Measurements from ENCODE around the gene EFHC2. TPM values are rescaled to one million over a fixed set of nuclear protein-coding genes. Genes with fewer than 3 reads are reported as not detected.

Gene EFHC2
- total and polyA plus RNA-seq, 4 donors: 0.08 to 0.56 TPM; not detected in 2

DNA sequence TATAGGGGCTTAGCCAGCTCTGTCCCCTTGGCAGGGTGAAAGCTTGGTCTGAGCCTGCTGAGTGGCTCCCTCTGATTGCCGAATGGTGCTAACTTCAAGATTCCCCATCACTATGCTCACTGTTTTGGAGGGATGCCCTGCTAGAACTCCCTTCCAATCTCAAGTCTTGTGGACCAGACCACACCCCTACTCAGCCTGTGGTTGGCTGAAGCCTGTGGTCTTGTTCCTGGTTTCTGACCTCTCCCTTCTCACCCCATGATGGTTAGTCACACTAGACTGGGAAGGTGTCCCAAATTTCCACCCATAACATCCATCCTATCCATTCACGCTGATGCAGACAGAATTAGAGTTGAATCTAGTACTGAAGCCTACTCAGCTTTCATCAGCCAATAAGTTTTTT is 185.6 kb downstream of the EFHC2 start:
- 87% methylated on average over 2 of the region's 2 CpGs for WGBS
- Histone ChIP-seq H3K4me1 (ENCODE audit: control insufficient read depth in 4 of 4, insufficient read depth in 4 of 4, low read length in 3 of 4) (no peaks in the 10 kb centered on the region), H3K27ac (ENCODE audit: low read depth in 1 of 2, low read length in 2 of 2) (no peak overlapping the region), H3K9ac (ENCODE audit: low read depth in 1 of 2, low read length in 2 of 2) (no peak overlapping the region), H3K4me3 (ENCODE audit: low read depth in 1 of 3, low read length in 3 of 3) (no peak overlapping the region), H3K27me3 (ENCODE audit: control insufficient read depth in 4 of 4, insufficient read depth in 4 of 4, low read length in 3 of 4) (peaks cover 0 to 2% (median 0%) of the 10 kb centered on the region in 4 donors), H3K9me3 (ENCODE audit: control insufficient read depth in 4 of 4, low read length in 3 of 4) (no peaks in the 10 kb centered on the region), H3K36me3 (ENCODE audit: control insufficient read depth in 4 of 4, insufficient read depth in 3 of 4, low read depth in 1 of 4, low read length in 3 of 4) (no peaks in the 10 kb centered on the region)
- no peak for DNase-seq (ENCODE audit: low spot score)
- TF ChIP-seq, protein P1, sequence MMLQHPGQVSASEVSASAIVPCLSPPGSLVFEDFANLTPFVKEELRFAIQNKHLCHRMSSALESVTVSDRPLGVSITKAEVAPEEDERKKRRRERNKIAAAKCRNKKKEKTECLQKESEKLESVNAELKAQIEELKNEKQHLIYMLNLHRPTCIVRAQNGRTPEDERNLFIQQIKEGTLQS (IDR thresholded peaks at IDR 0.05): no peak
- TF ChIP-seq, protein P2, sequence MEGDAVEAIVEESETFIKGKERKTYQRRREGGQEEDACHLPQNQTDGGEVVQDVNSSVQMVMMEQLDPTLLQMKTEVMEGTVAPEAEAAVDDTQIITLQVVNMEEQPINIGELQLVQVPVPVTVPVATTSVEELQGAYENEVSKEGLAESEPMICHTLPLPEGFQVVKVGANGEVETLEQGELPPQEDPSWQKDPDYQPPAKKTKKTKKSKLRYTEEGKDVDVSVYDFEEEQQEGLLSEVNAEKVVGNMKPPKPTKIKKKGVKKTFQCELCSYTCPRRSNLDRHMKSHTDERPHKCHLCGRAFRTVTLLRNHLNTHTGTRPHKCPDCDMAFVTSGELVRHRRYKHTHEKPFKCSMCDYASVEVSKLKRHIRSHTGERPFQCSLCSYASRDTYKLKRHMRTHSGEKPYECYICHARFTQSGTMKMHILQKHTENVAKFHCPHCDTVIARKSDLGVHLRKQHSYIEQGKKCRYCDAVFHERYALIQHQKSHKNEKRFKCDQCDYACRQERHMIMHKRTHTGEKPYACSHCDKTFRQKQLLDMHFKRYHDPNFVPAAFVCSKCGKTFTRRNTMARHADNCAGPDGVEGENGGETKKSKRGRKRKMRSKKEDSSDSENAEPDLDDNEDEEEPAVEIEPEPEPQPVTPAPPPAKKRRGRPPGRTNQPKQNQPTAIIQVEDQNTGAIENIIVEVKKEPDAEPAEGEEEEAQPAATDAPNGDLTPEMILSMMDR (IDR thresholded peaks at IDR 0.05; ENCODE audit: low read depth, low read length, missing input control): no peak
- TF ChIP-seq SP1 (IDR thresholded peaks at IDR 0.05) (no peak), EGR1 (IDR thresholded peaks at IDR 0.05; ENCODE audit: low read depth in 2 of 2) (no peak), FOXA1 (IDR thresholded peaks at IDR 0.05) (no peak), YY1 (IDR thresholded peaks at IDR 0.05) (no peak), GABPA (IDR thresholded peaks at IDR 0.05 in 1 of 2, conservative IDR thresholded peaks at IDR 0.05 in 1 of 2) (no peak), HNF4G (IDR thresholded peaks at IDR 0.05) (no peak), TAF1 (conservative IDR thresholded peaks at IDR 0.05) (no peak), NR2F2 (IDR thresholded peaks at IDR 0.05) (no peak), RXRA (IDR thresholded peaks at IDR 0.05) (no peak), RAD21 (IDR thresholded peaks at IDR 0.05) (no peak), FOXA2 (IDR thresholded peaks at IDR 0.05) (no peak)
- TF ChIP-seq, protein P3, sequence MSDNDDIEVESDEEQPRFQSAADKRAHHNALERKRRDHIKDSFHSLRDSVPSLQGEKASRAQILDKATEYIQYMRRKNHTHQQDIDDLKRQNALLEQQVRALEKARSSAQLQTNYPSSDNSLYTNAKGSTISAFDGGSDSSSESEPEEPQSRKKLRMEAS (IDR thresholded peaks at IDR 0.05): no peak
- TF ChIP-seq, protein P4, sequence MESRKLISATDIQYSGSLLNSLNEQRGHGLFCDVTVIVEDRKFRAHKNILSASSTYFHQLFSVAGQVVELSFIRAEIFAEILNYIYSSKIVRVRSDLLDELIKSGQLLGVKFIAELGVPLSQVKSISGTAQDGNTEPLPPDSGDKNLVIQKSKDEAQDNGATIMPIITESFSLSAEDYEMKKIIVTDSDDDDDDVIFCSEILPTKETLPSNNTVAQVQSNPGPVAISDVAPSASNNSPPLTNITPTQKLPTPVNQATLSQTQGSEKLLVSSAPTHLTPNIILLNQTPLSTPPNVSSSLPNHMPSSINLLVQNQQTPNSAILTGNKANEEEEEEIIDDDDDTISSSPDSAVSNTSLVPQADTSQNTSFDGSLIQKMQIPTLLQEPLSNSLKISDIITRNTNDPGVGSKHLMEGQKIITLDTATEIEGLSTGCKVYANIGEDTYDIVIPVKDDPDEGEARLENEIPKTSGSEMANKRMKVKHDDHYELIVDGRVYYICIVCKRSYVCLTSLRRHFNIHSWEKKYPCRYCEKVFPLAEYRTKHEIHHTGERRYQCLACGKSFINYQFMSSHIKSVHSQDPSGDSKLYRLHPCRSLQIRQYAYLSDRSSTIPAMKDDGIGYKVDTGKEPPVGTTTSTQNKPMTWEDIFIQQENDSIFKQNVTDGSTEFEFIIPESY (IDR thresholded peaks at IDR 0.05): no peak

DNA sequence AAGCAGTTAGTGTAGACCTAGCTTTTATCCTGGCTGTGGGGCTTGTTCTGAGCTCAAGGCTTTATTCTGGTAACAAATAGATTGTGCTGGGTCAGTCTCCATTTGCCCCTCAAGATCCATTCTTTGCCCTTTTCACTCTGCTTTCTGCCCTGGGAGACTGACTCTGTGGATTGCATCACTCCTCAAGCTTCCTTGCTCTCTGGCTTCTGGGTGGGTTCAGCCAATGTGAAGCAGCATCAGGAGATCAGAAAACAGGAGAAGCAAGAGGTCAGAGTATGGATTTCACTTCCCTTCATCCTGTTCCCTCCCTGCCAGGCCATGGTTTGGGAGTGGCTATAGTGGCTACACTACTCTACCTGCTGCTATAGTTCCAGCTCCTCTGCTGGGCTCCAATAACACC is 186.2 kb downstream of the EFHC2 start:
- TF ChIP-seq, protein P2 (IDR thresholded peaks at IDR 0.05; ENCODE audit: low read depth, low read length, missing input control): no peak
- TF ChIP-seq GABPA (IDR thresholded peaks at IDR 0.05 in 1 of 2, conservative IDR thresholded peaks at IDR 0.05 in 1 of 2) (no peak), SP1 (IDR thresholded peaks at IDR 0.05) (no peak), JUND (IDR thresholded peaks at IDR 0.05) (no peak)
- peaks cover 0 to under 1% (median 0%) of the 10 kb centered on the region in 4 donors for H3K27me3 ChIP-seq (ENCODE audit: control insufficient read depth in 4 of 4, insufficient read depth in 4 of 4, low read length in 3 of 4)
- no peak overlapping the region for H3K9ac ChIP-seq (ENCODE audit: low read depth in 1 of 2, low read length in 2 of 2)
- H3K9me3 ChIP-seq (ENCODE audit: control insufficient read depth in 4 of 4, low read length in 3 of 4): no peaks in the 10 kb centered on the region
- no peak overlapping the region for H3K4me3 ChIP-seq (ENCODE audit: low read depth in 1 of 3, low read length in 3 of 3)
- DNase-seq (ENCODE audit: low spot score): no peak
- no peaks in the 10 kb centered on the region for H3K36me3 ChIP-seq (ENCODE audit: control insufficient read depth in 4 of 4, insufficient read depth in 3 of 4, low read depth in 1 of 4, low read length in 3 of 4)
- H3K27ac ChIP-seq (ENCODE audit: low read depth in 1 of 2, low read length in 2 of 2): no peak overlapping the region
- H3K4me1 ChIP-seq (ENCODE audit: control insufficient read depth in 4 of 4, insufficient read depth in 4 of 4, low read length in 3 of 4): no peaks in the 10 kb centered on the region

Data from liver (tissue), 9 donors.